Measurements from ENCODE around the gene KIF7.

The KIF7 gene

DNA sequence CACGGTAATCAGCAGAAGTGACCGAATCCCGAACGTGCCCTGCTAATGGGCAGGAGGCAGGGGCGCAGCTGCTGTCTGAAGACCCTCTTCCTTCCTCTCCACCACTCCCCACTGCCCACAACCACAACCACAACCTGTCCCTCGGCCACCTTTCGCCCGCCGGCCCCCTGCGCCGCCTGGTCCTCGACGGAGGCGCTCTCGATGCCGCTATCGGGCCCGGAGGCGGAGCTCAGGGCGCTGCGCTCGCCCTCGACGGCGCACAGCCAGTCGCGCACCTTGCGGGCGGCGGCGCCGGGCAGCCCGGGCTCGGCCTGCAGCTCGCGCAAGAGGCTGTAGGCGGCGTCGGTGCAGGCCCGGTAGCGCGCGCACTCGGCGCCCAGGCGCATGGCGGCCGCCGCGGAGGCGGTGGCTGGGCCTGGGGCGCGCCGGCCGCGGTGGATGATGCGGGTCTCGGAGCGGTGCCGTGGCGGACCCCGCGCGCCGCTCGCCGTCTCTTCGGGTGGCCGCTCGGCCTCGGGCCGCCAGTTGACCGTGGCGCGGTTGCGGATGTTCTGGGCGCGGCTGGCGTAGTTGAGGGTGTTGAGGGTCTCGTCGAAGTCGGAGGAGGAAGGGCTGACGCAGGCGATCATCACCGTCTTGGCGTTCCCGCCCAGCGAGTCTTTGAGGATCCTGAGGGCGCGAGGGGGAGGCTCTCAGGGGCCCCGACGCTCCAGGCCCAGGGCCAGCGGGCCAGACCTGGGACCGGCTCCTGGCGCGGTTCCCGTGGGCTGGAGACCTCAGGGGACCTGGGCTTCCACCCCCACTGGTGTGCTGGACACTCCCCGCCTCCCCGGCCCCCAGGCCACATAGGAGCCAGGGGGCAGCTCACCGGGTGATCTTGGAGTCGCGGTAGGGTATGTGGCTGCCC lies 6.9 kb downstream of the KIF7 start:
- DNase-seq (ENCODE audit: low spot score), result no peak

DNA sequence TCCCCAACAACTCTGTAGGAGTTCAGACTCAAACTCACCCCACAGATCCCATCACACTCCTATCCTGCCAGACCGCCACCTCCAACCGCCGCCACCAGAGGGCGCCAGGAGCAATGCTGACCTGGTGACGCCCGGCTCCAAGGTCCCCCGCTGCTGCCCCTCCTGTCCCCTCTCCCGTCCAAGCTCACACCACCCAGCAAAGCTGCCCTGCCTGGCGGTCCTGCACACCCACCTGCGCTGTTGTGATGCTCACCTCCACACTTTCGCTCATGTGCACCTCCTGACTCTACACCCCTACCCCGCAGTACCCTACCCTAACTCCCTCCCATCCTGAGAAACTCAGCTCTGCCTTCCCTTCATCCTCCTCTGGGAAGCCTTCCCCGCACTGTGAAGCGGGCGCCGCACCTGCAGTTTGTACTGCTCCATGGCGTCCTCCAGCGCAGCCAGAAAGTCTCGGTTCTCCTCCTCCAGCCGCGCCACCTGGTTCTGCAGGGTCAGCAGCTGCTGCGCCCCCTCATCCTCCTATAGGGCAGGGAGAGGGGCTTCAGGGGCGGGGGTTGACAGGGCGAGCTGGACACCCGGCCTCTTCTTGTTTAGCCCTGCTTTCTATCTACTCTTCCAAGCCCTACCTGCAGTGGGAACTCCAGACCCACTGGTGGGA lies 7.9 kb downstream of the KIF7 start:
- peak; percentile 56 for DNase-seq (ENCODE audit: low spot score)

DNA sequence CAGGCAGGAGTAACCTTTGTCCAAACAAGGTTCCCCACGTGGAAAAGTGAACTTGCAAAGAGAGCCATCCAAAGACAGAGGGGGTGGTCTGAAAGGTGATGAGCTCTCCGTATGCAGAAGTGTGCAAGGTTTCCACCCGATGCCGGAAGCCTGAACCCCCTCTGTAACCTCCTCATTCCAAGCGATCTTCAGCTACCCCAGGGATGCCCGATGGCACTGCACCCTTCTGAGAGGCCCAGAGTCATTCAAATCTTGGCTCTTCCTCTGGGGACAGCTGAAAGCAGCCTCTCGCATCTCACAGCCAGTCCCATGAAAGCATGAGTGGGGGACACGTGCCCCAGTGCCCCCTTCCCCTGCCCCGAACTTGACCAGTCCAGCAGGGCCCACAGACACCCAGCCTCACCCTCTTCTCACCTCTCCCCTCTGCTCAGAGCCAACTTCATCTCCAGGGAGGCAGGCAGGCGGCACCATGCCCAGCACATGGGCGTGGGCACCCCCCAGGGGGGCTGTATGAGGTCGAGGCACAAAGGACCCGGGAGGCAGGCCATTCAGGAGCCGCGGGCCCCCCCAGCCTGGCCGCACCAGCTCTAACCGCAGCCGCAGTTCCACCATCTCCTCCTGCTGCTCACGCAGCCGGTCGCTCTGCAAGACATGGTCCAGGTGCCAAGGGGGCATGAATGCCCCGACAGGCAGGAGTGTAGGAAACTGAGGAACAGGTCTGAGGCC lies 8.7 kb downstream of the KIF7 start:
- no peak for DNase-seq (ENCODE audit: low spot score)

DNA sequence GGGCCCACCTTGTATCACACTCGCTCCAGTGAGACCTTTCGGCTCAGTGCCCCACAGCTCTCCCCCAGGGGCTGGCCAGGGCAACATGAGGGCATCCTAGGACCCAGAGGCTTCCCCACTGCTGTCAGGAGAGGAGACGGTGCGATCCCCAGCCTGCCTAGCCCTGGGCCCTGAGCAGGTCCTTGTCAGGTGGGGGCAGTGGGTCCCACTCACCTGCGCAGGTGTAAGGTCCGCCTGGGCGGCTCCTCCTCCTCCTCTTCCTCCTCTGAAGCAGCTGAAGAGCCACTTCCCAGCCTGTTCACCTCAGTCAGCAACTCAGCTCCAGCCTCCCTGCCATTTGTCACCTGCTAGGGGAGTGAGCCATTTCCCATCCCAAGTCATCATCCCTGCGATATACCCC lies 9.6 kb downstream of the KIF7 start:
- no peak for DNase-seq (ENCODE audit: low spot score)

DNA sequence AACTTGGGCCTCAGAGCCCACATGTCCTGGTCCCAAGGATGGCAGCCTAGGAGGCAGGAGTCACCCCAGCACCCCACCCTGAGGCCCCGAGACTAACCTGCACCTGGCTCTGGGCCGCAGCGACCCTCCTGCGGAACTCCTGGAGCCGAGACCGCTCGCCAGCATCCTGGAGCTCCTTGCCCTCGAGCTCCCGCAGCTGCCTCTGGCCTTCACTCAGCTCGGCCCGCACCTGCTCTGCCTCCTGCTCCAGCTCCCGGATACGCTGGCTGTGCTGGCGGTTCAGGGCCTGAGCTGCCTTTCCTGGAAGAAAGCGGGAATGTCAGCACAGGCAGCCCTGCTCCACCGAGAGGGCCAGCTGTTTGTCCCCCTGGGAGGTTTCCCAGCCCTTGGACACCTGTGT lies 13.2 kb downstream of the KIF7 start:
- no peak for DNase-seq (ENCODE audit: low spot score)

DNA sequence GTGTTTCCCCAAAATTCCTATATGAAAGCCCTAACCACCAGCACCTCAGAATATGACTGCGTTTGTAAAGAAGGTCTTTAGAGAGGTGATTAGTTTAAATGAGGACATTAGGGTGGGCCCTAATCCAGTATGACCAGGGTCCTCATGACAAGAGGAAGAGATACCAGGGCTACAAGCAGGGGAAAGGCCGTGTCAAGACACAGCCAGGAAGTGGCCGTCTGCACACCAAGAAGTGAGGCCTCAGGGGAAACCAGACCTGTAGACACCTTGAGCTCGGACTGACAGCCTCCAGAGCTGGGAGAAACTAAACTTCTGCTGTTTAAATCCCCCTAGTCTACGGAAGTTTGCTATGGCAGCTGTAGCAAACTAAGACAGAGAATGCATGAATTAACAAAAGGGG lies 14.2 kb downstream of the KIF7 start:
- no peak for DNase-seq (ENCODE audit: low spot score)

DNA sequence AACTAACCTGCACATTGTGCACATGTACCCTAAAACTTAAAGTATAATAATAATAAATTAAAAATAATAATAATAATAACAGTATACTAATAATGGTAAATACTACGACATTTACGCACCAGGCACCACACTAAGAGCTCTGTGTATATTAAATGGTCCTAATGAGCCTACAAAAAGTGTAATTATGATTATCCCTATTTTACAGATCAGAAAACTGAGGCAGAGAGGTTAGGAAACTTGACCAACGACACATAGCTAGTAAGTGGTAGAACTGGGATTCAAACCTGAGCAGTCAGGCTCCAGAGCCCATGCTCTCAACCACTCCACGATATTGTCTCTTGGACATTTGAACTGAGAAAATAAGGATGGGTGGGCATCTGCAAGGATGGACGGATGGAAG lies 15.0 kb downstream of the KIF7 start:
- DNase-seq (ENCODE audit: low spot score), result no peak

DNA sequence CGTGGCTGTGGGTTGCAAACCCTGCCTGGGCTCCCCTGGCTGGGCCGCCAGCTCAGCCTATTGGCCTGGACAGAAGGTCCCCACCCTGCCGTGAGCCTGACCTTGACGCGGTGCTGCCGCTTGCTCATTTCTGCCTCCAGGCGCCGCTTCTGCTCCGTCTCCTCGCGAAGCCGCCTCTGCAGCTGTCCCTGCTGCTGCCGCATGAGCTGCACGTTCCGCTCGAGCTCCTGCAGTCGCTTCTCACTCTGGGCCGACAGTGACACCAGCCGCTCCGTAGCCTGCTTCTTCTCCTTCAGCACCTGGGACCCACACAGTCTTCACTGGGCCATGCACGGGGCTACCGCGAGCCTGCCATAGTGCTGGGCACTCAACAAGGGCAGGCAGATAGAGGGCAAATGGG lies 21.7 kb downstream of the KIF7 start:
- DNase-seq (ENCODE audit: low spot score), result no peak

DNA sequence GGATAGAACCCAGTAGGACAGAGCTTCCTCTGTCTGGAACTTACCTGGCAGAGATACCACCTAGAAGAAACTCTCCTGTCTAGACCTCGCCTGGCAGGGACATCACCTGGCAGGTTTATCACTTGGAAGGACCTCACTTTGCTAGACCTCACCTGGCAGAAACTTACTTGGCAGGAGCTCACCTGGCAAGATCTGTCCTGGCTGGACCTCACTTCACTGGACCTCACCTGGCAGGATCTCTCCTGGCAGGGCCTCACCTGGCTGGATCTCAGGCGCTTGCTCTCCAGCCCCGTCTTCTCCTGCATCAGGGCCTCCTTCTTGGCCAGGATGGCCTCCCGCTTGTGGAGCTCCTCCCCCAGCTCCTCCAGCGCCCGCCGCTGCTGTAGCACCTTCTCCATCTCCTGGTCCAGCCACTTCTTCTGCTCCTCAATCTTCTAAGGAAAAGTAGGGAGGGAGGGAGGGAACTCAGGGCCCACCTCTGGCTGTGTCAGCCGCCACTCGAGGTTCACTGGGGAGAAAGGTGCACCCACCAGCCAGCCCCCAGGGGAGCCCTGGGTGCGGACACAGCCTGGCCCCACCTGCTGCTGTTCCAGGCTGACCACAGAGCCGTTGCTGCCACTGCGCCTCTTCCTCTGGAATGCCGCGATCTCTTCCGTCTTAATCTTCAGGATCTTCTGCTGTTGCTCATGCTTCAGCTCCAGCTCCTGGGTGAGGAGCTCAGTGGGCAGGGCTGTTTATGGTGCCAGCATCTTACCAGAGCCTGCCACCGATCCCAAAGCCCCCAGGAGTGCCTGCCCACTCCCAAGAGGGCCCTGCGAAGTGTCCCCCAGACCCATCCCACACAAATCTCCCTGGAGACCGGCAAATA lies 22.5 kb downstream of the KIF7 start:
- no peak for DNase-seq (ENCODE audit: low spot score)

DNA sequence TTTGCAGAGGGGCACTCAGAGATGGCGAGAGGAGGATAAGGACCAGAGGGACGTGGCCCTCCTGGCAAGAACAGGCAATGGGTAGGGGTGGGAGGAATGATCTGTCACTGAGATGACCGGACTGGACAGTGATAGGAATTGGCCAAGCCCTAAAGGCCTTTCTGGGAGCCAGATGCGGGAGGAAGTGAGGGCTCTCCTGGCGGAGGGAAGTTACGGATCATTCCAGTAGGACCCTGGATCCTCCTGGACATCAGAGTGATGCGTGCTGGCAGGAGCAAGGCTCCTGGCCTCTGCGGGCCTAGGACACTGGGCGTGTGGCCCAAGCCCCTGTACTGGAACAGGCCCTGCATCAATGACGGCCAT lies 23.4 kb downstream of the KIF7 start:
- DNase-seq (ENCODE audit: low spot score), result no peak

DNA sequence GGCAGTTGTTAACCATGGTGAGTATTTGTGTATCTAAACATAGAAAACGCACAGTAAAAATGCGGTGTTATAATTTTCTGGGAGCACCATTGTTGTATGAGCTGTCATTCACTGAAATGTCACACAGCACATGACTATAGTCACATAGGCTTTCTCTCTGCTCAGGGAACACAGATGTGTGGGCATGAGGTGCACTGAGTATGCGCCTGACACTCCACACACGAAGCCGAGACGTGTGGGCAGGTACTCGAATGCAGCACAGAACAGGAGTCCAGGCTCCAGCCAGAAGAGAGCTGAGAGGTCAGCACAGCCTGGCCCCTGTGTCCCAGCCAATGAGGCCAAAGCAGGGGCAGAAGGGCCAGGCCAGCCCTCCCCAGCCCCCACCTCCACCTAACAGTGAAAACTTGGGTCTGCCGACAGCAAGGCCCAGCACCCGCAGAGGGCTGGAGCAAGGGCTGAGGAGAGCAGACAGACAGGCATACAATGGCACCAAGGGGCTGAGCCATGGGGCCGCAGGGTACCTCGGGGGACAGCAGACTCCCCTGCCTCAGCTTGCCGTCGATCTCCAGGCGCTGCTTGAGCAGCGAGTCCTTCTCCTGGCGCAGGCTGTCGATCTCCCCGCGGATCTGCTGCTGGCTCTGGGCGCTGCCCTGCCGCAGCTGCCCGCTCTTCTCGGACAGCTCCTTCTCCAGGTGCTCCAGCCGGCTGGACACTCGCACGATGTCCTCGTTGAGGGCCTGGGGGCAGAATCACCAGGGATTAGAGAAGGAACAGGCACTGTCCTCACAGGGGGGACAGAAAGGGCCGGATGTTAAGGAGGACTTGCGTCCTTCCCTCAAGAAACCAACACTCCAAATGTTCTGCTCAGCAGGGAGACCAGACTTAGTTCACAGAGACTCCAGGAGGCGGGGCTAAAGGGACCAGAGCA lies 24.0 kb downstream of the KIF7 start:
- no peak for DNase-seq (ENCODE audit: low spot score)

DNA sequence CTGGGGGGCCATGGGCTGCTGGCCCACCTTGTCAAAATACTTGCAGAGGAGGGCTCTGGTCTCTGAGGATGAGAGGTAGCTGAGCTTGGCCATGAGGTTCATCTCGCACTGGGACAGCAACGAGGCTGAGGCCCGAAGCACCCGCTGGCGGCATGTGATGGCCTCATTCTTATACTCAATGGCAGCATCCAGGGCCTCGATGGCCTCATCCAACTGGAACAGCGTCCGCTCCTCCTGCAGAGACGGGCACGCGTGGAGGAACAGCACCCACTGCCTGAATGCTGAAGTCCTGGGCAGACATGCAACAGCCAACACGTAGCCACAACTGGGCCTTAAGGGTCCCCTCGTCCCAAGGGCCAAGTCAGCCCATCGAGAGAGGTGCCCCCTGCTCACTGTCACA lies 25.0 kb downstream of the KIF7 start:
- DNase-seq (ENCODE audit: low spot score), result no peak

DNA sequence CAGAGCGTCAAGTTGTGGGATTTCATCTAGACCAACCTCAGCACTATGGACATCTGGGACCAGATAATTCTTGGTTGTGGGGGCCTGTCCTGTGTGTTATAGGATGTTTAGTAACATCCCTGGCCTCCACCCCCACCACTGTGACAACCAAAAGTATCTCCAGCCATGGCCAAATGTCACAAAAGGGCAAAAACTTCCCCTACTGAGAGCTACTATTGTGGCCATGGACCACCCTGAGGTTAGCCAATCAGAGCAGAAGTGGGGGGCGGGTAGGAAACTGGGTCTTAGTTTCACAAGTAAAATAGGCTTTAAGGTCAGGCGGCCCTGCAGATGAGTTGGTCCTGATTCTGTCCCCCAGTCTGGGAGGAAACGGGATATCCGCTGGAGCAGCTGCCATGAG lies 25.4 kb downstream of the KIF7 start:
- no peak for DNase-seq (ENCODE audit: low spot score)

DNA sequence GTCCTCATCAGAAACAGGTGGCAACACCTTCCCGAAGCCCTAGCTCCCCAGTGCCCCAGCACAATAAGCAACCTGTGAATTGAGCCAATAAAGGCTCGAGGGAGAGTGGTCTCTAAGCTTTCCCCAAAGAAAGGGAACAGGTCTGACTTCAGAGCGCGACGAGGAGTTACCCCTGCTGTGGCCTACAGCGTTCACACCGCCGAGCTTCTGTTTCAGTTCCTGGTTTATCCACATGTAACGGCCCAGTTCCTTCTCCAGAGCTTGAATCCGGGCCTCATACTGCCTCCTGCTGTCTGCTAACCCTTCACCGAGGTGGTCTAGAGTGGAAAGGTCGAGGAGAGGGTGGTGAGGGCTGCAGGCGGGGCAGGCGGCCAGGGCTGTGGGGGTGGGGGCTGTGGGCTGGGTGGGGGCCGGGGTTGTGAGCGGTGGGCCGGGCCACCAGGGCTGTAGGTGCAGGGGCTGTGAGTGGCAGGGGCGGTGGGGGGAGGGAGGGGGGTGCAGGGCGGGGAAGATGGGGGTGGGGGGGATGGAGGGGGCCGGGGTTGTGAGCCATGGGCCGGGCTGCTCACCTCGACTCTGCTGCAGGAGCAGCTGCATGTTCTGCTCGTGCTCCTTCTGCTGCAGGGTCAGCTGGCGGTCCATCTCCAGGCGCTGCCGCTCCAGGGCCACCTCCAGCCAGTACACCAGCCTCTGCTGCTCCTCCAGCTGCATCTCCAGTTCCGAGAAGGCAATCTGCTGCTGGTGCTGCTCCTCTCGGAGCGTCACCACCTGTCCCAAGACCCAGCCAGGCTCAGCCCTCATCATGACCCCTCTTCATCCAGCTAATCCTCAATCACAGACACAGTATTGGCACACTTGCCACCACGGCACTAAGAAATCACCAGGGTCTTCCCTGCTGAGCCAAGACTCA lies 26.2 kb downstream of the KIF7 start:
- no peak for DNase-seq (ENCODE audit: low spot score)

DNA sequence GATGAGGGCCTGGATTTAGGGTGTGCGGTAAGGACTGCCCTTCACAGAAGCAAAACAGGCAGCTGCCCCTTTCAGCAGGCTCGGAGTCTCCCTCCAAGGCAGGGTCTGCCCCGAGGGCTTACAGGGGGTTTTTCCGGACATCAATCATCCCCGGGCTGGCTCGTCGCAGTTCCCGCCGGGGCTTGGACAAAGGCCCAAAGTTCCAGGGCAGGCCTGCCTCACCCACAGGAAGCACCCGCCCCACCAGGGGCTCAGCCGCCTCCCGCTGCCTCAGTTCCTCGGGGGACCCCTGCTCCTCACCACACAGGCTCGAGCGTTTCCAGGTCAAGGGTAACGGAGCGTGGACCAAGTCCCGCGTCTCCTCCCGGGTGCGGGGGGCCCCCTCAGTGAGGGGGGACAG lies 27.0 kb downstream of the KIF7 start:
- no peak for DNase-seq (ENCODE audit: low spot score)

DNA sequence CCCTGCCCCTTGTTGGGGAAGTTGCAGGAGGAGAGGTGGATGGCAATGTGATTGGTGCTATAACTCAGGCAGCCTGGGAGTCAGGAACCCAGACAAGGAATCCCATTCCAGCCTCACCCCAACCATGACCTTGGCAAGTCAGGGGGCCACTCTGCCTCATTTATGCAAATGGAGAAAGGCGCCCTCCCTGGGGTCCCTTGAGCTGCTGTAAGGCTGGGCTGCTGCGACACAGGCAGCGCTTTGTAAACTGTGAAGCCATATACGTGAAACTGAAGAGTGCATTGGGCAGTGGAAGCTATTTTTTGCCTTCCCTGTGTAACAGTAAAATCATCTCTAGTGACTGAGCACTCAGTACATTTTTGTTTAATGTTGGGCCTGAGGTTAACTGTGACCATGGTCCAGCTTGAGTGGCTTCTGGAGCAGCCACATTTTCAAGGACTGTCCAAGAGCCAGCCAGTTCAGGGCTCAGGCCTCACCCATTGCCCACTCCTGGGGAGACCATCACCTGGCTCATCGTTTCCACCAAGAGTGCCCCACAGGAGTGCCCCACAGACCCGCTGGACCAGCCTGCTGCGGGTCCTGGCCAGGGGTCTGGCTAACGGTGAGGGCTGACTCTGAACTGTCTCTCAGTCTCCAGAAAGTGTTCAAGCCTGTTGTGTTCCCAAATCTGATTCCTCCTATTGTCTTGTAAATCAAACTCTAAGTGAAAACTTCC lies 27.9 kb downstream of the KIF7 start:
- DNase-seq (ENCODE audit: low spot score), result no peak

DNA sequence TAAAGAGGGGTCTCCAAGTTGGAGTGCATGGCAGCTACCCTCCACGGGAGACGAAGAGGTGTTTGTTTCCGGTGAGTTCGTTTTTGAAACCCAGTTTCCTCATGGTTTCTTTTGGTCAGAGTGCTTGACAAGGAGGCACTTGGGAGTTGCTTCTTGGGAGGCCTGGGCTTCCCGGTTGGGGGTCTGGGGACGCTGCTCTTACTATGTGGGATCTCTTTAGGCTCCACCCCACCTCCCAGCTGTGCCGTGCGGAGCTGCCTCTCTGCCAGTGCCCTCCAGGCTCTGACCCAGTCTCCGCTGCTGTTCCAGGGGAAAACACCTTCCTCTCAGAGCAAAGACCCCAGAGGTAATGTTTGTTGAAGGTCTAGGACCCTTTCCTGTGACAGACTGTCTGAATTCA lies 29.6 kb downstream of the KIF7 start:
- no peak for DNase-seq (ENCODE audit: low spot score)

DNA sequence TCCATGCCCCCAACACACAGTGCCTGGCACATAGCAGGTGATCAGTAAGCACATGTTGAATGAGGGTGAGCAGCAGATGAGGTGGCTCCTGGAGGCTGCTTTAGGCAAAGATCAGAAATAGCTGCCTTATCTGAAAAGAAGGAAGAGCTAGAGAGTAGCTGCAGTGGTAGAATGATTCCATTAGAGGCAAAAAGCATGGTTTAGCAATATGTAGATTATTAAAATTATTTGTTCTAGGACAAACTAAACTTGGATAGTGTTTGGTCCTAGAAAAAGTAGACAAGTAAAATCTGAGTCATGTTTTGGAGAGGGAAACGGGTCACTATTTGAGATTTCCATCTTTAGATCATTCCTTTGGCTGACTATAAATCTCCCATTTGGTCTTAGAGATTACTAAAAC lies 32.1 kb downstream of the KIF7 start:
- no peak for DNase-seq (ENCODE audit: low spot score)

DNA sequence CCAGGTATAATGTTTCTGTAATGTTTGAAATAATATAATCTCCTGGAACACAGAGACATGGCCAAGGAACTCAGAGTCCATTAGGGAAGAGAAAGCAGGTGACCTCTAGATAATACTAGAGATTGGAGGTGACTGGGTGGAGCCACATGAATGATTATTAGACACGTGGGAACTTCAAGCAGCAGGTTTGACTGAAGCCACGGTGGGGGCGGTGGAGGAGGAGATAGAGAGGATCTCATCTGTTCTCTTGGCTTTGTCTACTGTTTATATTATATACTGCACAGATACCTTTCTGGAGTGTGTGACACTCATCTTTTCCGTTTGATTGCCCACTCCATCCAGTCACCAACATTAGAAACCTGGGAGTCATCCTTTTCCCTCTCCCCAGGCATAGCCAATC lies 33.7 kb downstream of the KIF7 start:
- no peak for DNase-seq (ENCODE audit: low spot score)

Measured in kidney tubule cell (primary cell).